M059J (cell line): Measurements from ENCODE around the gene CREBRF. TPM values are rescaled to one million over a fixed set of nuclear protein-coding genes. Genes with fewer than 3 reads are reported as not detected.
A peak's percentile ranks its signal among the peaks of the same experiment; 100 is the strongest.
"Not testable (repeated sequence)": the region's sequence is repeated elsewhere in the genome, so short reads cannot be mapped to it uniquely, and the experiment has no call there.

ENCODE experiments used
- DNase-seq: peaks from one replicate; pipeline ENCODE4 v3.0.0-alpha.2; 2012; ENCODE audit warnings: low read depth
- total RNA-seq: library from RNA; depleted of rRNA; stranded (reverse); fragments of >200 nt; shearing (Covaris generic); gene quantifications from 2 replicates; pipeline ENCODE4 v1.2.3, GENCODE V29; 2014; rRNA removed

CREBRF gene
- total RNA-seq, 1 experiment from 2014 or later, result 11.6 TPM

DNA sequence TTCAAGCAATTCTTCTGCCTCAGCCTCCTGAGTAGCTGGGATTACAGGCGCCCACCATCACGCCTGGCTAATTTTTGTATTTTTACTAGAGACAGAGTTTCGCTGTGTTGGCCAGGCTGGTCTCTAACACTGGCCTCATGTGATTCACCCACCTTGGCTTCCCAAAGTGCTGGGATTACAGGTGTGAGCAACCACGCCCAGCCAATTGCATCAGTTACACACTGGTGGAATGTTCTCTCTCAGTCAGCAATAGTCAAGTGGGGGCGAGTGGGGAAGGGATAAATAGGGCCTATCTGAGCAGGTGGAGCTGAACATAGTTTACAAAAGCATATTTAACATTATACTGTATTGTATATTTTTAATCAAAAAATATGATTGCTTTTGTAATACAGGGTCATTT is 98.5 kb downstream of the CREBRF start:
- DNase-seq, result not testable (repeated sequence)

- DNase-seq, result no peak
Observed at GRCh38 chr5:173155912-173156311, 99.8 kb downstream of the CREBRF start.

DNA sequence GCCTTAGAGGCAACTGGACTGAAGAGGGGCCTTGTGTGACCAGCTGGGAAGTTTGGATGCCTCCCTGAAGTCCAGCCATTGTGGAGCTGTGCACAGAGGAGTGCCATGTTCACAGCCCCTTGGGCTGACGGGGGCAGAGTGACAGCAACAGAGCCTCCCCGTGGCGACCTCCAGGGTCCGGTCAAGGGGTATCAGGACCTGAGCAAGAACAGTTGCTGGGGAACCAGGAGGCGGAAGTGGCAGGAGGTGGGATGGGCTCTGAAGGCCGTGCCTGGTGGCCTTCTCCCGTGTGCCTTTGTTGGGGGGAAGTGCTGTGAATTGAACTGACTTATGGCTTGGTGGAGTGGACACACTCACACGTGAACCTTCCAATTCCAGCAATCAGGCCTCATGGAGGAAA is 102.2 kb downstream of the CREBRF start:
- no peak for DNase-seq

DNA sequence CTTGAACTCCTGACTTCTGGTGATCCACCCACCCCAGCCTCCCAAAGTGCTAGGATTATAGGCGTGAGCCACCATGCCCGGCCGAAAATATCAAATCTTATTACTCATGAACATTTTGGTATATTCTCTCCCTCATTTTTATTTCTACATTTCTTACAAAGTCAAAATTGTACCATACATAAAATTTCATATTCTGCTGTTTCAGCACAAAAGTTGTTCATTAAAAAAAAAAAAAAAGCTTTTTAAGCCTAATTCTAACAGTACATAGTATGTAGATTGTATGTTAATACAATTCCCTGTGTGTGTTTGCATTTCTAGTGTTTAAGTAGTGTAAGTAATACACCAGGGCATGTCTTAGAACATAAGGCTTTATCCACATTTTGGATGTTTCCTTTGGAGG is 103.1 kb downstream of the CREBRF start:
- DNase-seq, result no peak

DNA sequence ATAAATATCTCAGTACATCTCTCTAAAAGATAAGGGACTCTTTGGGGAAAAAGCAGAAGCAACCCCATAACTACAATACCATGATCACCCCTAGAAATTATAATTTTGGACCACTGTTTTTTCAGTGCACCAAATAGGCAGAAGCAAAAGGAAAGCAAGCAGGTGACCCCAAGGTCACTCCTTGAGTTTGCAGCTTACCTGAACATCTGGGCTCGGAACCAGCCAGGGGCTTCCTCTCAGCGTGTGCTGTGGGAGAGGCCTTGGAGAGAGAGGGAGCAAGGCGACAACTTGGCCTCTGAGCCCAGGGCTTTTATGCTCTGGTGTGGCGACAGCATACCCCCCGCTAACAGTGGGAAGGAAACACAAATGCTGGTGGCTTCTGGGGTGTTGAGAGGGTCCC is 105.0 kb downstream of the CREBRF start:
- DNase-seq, result no peak

DNA sequence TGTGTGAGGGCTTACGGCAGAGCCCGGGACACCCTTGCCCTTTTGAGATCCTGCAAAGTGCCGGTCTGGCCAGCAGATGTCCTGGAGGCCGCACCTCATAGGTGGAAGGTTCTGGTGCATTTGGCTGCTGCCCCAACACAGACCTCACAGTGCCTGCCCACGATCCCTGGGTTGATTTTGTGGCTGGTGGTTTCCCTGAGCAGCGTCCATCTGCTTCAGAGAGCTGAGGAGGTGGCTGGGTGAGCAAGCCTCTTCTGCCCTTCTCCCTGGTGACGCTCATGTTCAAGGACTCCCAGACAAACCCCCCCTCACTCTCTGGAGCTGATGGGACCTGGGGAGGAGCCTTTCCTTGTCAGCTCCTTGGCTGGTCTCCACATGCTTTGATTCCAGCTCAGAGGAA is 107.1 kb downstream of the CREBRF start:
- no peak for DNase-seq

- DNase-seq, result no peak
Observed at GRCh38 chr5:173165177-173166016, 109.2 kb downstream of the CREBRF start.

DNA sequence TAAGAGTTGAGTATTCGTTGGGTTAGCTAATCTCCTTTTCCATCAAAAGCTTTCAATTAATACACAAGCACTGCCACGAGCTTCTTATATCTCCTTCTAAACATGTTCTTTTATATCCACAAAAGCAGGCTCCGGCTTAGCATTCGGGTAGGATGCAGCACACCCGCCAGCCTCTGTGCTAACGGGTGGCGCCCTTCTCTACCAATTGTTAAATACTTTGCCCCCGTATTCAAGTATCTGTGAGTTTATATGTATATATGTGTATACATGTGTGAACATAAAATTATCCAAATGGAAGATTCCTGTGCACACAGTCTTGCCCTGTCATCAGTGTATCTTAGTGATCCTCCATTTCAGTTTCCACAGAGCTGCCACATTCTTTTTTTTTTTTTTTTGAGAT is 116.0 kb downstream of the CREBRF start:
- no peak for DNase-seq

DNA sequence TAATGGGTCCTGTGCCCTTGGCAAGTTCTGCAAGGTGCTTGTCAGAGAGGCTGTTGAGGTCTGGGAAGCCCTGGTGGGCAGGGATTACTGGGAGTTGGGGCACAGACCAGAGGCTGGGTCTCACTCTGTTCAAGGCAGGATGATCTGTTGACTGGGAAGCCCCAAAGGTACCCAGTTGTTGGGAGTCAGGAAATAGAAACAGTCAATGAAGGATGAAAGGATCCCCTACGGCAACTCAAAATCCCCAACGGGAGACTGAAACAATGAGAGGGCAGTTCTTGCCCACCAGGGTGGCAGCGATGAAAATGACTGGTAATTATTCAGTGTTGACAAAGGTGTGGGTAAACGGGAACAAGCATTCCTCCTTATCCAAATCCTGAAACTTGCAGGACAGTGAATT is 119.4 kb downstream of the CREBRF start:
- DNase-seq, result no peak

DNA sequence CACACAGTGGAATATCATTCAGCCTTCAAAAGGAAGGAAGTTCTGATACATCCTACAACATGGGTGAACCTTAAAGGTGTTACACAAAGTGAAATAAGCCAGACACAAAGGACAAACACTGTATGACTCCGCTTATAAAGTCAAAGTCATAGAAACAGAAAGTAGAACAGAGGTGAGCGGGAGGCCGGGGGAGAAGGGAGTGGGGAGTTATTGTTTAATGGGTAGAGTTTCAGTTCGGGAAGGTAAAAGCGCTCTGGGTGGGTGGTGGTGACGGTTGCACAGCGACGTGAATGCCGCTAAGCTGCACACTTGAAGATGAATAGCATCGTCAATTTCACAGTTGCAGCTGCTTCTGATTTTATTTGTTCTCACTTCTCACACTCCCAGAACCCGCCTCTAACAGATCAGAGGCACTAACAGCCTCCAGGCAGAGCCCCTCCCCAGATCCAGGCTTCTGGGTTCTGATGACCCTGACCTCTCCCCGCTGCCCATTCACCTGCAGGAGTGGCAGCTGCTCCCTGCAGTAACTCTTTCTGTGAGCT is 122.3 kb downstream of the CREBRF start:
- DNase-seq, result no peak

DNA sequence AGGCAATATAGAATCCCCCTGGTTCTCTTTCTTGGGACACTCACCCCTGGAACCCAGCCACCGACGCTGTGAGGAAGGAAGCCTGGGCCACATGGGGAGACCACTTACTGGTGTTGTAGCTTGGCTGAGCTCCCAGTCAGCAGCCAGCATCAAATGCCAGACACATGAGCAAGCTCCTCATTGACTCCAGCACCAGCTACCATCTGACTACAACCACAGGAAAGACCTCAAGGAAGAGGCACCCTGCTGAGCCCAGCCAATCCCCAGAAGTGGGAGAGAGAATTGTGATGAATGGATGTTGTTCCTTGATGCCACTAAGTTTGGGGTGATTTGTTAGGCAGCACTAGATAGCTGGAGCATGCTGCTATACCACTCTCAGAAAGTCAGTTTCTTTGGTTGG is 124.2 kb downstream of the CREBRF start:
- peak; percentile 26 for DNase-seq

GRCh38 chr5:173187054-173187743 is 131.0 kb downstream of the CREBRF start:
- DNase-seq, result no peak

- no peak for DNase-seq
Observed at GRCh38 chr5:173188280-173188679, 132.1 kb downstream of the CREBRF start.

Other genes starting within 250 kb of the CREBRF start
- gene ERGIC1, start 222.1 kb upstream of the CREBRF start, total RNA-seq, result 149 and 153 TPM in 2 replicates
- 91.3 and 91.7 TPM in 2 replicates for gene RPL26L1, start 96.9 kb upstream of the CREBRF start, total RNA-seq
- 348 and 365 TPM in 2 replicates for gene ATP6V0E1, start 72.6 kb upstream of the CREBRF start, total RNA-seq
- gene BNIP1, start 88.2 kb downstream of the CREBRF start, total RNA-seq, result 24.6 and 31.4 TPM in 2 replicates
- gene NKX2-5, start 178.9 kb downstream of the CREBRF start, total RNA-seq, result not detected in 2 replicates